ENCODE results near the gene ADARB1.

The ADARB1 gene

DNA sequence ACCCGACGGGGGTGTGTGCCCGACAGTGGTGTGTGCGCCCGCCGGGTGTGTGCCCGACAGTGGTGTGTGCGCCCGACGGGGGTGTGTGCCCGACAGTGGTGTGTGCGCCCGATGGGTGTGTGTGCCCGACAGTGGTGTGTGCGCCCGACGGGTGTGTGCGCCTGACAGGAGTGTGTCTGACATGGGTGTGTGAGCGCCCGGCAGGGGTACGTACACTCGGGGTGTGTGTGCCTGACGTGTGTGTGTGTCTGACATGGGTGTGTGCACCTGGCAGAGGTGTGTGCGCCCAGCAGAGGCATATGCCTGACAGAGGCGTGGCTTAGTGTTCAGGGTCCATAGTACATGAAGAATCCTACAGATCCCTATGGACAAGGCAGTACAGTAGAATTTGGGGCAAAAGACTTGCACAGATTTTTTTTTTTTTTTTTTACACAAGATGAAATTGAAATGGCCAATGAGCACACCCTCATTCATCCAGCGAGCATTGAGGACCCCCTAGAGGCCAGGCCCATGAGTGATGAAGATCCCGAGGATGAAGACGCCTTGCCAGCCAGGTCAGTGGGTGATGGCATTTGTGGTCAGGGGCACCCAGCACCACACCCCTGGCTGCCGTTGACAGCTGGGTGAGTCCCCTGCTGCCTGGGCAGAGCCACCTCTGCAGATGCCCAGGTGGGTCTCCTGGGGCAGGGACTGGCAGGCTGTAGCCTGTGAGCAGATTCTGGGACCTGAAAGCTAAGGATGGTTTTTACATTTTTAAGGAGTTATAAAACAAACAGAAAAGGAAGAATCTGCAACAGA, 60.1 kb downstream of the ADARB1 start:
- no peak overlapping the region for H3K4me3 ChIP-seq (ENCODE audit: control insufficient read depth, low read depth, low read length)
- no peak for DNase-seq (ENCODE audit: low read depth)
- TF ChIP-seq, protein P1, sequence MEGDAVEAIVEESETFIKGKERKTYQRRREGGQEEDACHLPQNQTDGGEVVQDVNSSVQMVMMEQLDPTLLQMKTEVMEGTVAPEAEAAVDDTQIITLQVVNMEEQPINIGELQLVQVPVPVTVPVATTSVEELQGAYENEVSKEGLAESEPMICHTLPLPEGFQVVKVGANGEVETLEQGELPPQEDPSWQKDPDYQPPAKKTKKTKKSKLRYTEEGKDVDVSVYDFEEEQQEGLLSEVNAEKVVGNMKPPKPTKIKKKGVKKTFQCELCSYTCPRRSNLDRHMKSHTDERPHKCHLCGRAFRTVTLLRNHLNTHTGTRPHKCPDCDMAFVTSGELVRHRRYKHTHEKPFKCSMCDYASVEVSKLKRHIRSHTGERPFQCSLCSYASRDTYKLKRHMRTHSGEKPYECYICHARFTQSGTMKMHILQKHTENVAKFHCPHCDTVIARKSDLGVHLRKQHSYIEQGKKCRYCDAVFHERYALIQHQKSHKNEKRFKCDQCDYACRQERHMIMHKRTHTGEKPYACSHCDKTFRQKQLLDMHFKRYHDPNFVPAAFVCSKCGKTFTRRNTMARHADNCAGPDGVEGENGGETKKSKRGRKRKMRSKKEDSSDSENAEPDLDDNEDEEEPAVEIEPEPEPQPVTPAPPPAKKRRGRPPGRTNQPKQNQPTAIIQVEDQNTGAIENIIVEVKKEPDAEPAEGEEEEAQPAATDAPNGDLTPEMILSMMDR (conservative IDR thresholded peaks at IDR 0.05; ENCODE audit: control insufficient read depth, insufficient read depth, low read depth, low read length) = no peak

DNA sequence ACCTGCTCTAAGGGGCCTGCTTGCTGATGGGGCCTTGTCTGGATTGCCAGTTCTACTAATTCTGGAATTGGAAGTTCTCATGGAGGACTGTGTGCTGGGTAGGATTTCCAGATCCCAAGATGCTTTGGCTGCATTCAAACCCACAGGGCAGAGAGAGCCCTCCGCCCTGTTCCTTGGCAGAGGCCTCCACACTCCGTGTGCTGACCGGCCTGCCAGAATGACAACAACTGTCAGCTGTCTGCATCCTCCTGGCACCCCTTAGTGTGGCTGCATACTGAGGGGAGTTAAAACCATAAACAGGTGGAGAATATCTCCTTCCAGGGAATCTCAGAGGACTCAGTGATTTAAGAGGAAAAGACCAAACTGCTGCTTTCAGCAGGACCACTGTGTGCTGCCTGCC, 60.7 kb downstream of the ADARB1 start:
- TF ChIP-seq, protein P1 (conservative IDR thresholded peaks at IDR 0.05; ENCODE audit: control insufficient read depth, insufficient read depth, low read depth, low read length) = no peak
- no peak for DNase-seq (ENCODE audit: low read depth)
- no peak overlapping the region for H3K4me3 ChIP-seq (ENCODE audit: control insufficient read depth, low read depth, low read length)

DNA sequence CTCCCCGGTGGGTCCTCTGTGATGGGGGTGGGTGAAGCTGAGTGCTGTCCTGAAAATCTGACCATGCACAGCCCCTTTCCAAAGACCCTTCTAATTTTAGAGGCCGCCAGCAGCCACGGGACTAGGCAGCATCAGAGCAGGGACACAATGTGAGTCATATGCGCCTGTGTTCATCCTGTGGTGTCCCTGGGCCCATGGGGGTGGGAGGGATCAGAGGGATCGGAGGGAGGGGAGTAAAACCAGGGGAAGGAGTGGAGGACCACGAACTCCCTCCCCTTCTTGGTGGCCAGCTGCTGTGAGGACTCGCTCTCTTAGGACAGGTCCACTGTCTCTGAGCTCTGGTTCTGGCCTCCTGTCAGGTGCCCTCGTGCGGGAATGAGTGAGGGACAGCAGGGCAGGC, 61.5 kb downstream of the ADARB1 start:
- DNase-seq (ENCODE audit: low read depth) = no peak
- TF ChIP-seq, protein P1 (conservative IDR thresholded peaks at IDR 0.05; ENCODE audit: control insufficient read depth, insufficient read depth, low read depth, low read length) = no peak
- H3K4me3 ChIP-seq (ENCODE audit: control insufficient read depth, low read depth, low read length) = no peak overlapping the region

DNA sequence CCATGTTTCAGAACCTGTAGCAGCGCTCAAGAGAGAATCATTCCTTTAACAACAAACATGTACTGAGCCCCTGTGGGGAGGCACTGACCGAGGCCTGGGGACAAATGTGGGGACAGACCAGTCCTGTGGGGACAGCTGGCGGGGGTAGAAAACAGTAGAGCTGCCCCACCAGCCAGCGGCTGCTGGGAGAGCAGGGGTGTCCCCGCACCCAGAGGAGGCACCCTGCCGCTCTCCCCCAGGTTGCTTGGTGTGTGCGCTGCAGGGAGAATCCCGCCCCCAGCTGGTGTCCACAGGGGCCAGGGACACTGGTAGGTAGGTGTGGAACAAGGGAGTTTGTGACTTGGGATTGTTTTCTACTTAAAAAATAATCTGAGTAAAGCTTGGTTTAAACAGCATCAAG, 62.1 kb downstream of the ADARB1 start:
- DNase-seq (ENCODE audit: low read depth) = no peak
- TF ChIP-seq, protein P1 (conservative IDR thresholded peaks at IDR 0.05; ENCODE audit: control insufficient read depth, insufficient read depth, low read depth, low read length) = no peak

DNA sequence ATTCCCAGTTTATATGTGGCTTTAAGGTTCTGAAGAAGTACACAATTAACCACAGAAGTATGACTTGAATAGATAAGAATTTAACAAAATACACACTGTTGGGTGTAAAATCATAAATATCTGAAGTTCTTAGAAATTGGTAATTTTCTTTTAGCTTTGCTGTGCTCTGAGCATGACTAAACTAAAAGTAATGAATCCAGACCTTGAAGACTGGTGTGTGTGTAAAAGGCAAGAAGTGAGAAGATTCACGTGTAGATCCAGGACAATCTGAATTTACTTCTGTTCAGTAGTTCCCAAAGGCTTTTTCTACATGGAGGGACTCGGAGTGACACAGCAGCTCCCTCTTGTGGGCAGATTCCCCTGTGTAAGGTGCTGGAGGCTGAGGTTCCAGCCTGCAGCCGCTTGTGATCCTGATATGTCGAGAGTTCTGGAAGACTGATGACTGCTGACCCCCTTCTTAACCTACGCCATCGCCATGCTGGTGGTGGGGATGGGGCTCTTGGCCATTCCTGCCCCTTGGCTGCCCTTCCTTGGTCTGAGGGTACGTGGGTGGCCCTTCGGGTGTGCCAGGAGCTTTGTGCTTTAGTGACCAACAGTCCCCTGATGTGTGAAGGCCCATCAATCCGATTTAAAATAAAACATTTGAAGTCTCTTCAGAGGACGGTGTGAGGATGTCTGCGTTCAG, 62.7 kb downstream of the ADARB1 start:
- peak; percentile 86 for DNase-seq (ENCODE audit: low read depth)
- no peak overlapping the region for H3K4me3 ChIP-seq (ENCODE audit: control insufficient read depth, low read depth, low read length)
- TF ChIP-seq, protein P1 (conservative IDR thresholded peaks at IDR 0.05; ENCODE audit: control insufficient read depth, insufficient read depth, low read depth, low read length) = peak; percentile 91

More for the DNA sequence above, 62.1 kb downstream of the ADARB1 start:
- no peak overlapping the region for H3K4me3 ChIP-seq (ENCODE audit: control insufficient read depth, low read depth, low read length)

DNA sequence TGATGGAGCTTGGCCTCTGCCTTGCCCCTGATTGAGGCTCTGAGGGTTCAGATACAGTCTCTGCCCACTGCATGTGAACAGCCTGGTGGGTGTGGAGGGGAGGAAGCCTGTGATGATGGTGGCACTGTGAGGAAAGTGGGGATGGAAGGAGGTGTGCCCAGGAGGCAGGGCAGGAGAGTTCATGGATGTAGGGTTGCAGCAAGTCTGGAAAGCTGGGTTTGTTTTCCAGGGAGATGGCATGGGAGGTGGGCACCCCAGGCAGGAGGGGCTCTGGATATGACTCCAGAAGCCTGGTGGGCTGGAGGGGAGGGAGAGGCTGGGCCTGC, 63.2 kb downstream of the ADARB1 start:
- no peak for DNase-seq (ENCODE audit: low read depth)
- TF ChIP-seq, protein P1 (conservative IDR thresholded peaks at IDR 0.05; ENCODE audit: control insufficient read depth, insufficient read depth, low read depth, low read length) = no peak
- no peak overlapping the region for H3K4me3 ChIP-seq (ENCODE audit: control insufficient read depth, low read depth, low read length)
